GM18873 (cell line): ENCODE results near the gene EFS.
"Not testable (repeated sequence)": the region's sequence is repeated elsewhere in the genome, so short reads cannot be mapped to it uniquely, and the experiment has no call there.

Experiments
- ATAC-seq: cut with Tn5 transposase; IDR thresholded peaks from one replicate; pipeline ENCODE4 v1.9.1; 2021; ENCODE audit warnings: mild to moderate bottlenecking, moderate library complexity, moderate number of reproducible peaks; ENCODE audit not compliant: unreplicated experiment, low FRiP score

The EFS gene

DNA sequence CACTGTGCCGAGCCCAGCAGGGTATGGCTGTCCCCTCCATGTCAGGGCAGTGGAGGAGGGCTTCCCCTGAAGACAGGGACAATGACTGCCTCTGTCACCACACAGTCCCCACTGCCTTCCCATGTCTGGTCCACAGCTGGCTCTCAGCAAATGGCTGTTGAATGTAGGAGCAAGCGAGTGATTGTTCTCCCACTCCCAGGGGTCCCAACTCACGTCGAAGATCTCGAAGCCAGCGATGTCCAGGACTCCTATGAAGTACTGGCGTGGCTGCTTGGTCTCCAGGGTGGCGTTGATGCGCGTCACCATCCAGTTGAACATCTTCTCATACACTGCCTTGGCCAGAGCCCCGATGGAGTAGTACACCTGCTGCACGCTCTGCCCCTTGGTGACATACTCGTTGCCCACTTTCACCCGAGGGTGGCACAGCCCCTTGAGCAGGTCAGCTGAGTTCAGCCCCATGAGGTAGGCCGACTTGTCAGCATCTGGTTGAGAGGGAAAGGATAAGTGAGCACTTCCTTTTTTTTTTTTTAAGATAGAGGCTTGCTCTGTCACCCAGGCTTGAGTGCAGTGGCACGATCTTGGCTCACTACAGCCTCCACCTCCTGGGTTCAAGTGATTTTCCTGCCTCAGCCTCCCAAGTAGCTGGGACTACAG lies 35.7 kb upstream of the EFS start:
- ATAC-seq = not testable (repeated sequence)

DNA sequence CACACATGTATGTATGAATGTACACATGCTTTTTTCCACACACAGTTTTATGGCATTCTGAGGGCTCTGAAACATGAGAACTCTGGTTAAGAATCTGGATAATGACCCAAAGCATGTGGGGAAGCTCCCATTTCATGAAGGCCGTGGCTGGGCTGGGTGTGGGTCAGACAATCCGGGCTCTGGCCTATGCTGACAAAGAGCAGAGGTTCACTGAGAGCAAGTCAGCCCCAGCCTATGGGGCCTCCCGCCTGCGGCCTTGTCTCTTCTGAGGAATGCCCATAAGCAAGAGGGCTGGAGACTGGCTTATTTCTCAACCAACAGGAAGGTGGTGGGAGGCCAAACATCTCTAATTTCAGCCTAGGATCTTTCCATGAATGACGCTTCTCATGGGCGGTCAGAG lies 34.6 kb upstream of the EFS start:
- ATAC-seq = no peak

DNA sequence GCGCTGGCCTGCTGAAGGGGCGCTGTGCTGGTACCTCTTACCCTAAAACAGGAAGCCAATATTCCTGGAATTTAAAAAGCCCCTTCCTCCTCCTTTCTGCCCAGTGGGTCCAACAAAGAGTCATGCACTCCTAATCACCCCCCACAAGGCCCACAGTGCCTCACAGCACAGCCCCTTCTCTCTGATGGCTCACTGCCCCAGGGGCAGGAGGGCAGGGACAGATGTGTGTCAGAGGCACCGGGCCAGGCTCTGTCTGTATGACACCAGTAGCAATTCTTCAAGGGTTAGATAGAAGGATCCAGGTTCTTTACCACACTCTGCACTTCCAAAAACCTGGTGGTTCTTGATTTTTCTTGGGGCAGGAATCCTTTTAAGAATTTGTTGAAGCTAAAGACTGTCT lies 34.2 kb upstream of the EFS start:
- ATAC-seq = no peak

GRCh38 chr14:23398348-23398747 lies 33.4 kb upstream of the EFS start:
- ATAC-seq = no peak

DNA sequence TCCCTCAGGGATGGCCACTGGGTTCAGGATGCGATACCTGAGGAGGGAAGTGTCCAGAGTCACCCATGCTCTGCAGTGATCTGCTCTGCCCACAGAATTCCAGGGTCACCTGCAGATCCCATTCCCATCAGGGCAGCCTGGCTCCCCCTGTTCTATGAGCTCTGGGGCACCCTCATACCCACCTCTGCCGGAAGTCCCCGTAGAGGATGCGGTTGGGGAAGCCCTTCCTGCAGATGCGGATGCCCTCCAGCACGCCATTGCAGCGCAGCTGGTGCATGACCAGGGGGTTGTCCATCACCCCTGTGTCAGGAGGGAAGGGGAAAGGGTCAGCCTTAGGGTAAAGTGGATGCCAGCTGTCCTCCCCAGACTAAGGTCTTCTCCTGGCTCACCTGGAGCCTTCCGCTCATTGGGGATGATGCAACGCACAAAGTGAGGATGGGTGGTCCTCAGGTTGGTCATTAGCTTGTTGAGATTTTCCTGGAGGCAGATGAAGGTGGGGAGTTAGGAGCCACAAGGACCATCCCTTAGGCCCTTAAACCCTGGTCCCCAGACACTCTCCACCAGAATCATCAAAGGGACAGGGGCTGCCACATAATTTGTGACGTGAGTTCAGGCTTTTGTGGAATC lies 31.9 kb upstream of the EFS start:
- ATAC-seq = no peak

DNA sequence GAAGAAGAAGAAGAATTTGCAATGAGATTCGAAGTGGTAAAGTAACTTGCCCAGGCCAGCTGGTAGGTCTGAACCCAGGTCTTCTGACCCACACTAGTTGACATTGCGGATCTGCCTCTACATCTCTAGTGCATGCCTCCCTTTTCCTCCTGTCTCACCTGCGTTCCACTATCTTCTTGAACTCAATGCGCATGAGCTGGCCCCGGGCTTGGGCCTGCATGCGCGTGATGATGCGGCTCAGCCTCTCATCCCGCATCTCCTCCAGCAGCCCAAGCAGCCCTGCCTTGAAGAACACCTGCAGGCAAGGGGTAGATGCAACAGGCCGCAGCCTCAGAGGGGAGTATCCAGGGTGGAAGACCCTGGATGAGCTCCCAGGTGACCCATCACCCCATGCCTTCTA lies 31.2 kb upstream of the EFS start:
- no peak for ATAC-seq

DNA sequence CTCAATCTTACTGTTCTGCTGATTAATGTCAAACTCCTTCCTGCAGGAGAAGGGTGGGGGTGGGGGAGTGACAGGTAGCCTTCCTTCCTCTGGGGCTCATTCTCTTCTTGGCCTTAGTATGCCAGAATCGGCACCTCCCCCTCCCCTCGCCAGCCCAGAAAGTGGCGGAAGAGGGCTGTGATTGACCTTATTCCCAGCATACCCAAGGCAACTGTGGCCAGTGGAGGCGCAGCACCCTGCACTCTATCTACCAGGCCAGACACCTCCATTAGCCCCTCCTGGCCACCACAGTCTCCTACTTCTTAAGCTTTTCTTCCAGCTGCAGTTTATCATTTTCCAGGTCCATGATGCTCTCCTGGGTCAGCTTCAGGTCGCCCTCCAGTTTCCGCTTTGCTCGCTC lies 27.6 kb upstream of the EFS start:
- no peak for ATAC-seq

GRCh38 chr14:23389871-23390270 lies 24.9 kb upstream of the EFS start:
- not testable (repeated sequence) for ATAC-seq

DNA sequence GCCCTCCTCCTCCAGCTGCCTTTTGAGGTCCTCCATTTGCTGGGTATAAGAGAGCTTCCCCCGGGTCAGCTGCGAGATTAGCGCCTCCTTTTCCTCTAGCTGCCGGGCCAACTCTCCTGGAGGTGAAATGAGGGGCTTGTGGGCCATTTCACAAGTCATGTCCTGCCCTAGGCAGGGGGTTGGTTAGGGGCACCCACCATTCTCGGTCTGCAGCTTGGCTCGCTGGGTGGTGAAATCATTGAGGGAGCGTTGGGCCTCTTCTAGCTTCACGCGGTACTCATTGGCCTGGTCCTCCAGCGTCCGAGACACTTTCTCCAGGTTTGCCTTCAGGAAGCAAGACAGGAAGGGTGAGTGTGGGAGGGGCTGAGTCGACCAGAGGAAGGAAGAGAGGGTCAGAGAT lies 24.4 kb upstream of the EFS start:
- no peak for ATAC-seq

DNA sequence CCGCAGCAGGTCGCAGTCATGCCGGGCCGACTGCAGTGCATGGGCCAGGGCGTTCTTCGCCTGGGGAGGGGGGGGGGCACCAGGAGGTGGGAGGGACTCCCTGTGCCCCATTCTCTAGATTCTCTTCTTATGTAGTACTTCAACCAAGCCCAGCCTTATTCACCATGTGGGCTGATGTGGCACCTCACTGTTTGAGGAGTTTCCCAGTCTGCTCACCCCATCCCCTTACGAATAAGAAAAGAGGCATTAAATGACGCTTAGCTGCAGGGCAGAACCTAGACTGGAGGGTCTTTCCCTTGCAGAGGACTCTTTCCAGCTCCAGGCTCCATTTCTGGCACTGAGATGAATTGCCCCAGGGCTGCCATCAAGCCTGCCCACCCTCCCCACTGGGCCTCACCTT lies 24.0 kb upstream of the EFS start:
- ATAC-seq = no peak

DNA sequence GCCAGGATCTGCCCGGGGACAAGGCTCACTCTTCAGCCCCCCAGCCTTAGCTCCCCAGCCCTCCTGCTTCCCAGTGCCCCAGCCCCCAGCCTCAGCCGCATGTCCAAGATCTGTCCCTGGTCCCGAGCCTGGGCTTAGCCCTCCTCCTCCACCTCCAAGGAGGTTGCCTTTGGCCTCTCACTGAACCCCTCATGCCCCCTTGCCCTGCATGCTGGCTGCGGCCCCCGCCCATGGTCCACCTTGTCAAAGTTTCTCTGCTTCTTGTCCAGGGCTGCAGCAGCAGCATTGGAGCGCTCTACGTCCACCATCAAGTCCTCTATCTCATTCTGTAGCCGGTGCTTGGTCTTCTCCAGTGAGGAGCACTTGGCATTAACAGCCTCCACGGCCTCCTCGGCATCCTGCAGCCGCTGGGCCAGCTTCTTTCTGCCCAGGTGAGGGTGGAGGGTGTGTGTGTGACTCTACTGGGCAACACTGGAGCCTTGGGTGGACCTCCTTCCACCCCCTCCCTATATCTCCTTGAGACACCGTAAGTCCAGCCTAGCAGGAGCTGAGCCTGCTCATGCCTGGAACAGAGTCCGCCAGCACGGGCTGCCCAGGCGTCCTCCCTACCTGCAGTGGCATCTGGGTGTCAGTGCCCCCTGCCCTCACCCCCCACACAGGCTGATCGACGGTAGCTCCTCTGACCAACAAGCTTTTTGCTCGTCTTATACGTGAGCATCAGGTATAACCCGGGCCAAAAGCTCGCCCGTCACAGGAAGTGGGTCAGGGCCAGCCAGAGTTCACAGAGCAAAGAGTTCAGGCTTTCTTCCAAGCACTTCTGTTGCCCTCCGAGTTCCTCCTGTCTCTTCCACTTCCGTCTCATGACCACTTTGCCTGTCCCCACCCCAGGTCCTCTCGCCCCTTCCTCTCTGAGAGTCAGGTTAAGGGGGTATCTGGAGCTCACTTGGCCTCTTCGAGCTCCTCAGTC lies 23.2 kb upstream of the EFS start:
- ATAC-seq = no peak

- ATAC-seq = no peak
These were observed 22.0 kb upstream of the EFS start for GRCh38 chr14:23386999-23387398.

DNA sequence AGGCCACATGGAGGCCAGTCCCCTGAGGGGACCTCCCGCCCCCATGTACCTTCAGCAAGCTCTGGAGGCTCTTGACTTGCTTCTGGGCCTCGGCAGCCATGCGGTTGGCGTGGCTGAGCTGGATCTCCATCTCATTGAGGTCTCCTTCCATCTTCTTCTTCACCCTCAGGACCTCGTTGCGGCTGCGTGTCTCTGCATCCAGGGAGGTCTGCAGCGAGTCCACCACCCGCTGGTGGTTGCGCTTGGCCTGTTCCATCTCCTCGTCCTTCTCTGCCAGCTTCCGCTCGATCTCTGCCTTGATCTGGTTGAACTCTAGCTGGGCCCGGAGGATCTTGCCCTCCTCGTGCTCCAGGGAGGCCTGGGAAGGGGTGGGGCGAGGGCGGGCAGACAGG lies 21.3 kb upstream of the EFS start:
- not testable (repeated sequence) for ATAC-seq

DNA sequence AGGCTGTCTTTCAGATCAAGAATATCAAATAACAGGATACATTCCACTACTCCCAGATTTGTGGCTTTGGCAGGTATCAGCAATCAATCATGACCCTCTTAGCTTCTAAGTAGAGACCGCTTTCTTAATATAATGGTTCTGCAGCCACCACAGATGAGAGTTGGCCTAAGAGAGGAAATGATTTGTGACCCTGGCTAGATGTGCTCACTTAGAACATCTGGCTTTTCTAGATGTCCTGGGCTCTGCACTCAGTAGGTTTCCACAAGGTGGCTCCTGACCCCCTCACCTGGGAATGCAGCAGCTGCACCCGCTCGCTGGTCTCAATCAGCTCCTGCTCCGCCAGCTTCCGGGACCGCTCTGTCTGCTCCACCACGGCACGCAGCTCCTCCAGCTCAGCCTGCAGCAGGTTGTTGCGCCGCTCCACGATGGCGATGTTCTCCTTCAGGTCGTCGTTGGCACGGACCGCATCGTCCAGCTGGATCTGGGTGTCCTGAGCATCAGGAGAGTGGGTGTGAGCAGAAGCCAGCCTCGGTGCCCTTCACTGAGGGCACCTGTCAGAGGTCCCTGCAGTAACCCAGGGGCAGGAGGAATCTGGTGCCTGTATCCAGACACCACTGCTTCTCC lies 20.8 kb upstream of the EFS start:
- ATAC-seq = no peak

- no peak for ATAC-seq
These were observed 20.3 kb upstream of the EFS start for GRCh38 chr14:23385244-23385641.

- ATAC-seq = no peak
These were observed 19.6 kb upstream of the EFS start for GRCh38 chr14:23384364-23385080.

- no peak for ATAC-seq
These were observed 17.9 kb upstream of the EFS start for GRCh38 chr14:23382731-23383440.

- ATAC-seq = no peak
These were observed 17.3 kb upstream of the EFS start for GRCh38 chr14:23382276-23382675.

DNA sequence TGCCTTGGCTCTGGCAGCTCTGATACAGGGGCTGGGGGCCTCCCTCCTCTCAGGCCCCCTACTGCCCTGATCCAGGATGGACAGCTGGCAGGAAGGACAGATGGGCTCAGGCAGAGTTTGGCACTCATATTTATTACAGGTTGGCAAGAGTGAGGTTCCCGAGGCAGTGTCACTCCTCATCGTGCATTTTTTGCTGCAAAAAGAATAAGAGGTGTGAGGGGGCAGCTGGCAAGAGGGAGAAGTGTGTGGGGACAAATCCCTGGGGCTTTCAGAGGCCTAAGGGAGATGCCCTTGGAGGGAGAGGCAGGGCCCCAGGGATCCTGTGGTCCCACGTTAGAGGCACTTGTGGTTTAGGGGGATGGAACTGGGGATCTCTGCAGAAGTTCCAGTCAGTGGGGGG lies 16.9 kb upstream of the EFS start:
- ATAC-seq = no peak

GRCh38 chr14:23380976-23381375 lies 16.0 kb upstream of the EFS start:
- ATAC-seq = no peak
